ENCODE measurements around the gene PRRC2B. TPM values are rescaled to one million over a fixed set of nuclear protein-coding genes. Genes with fewer than 3 reads are reported as not detected.

Gene PRRC2B
- total RNA-seq, 2 donors from 2014 or later = 127 to 131 TPM

- H3K27ac ChIP-seq = no peak overlapping the region
- H3K4me3 ChIP-seq = no peak overlapping the region
- H3K4me1 ChIP-seq = peaks cover 18% of the 10 kb centered on the region
- H3K36me3 ChIP-seq = no peaks in the 10 kb centered on the region
- no peak for TF ChIP-seq CTCF (IDR thresholded peaks at IDR 0.05)
- no peak for DNase-seq
- no peak overlapping the region for H3K9ac ChIP-seq (ENCODE audit: low read depth in 2 of 2, low read length in 2 of 2)
- no peaks in the 10 kb centered on the region for H3K27me3 ChIP-seq
- no peaks in the 10 kb centered on the region for H3K9me3 ChIP-seq
- intact Hi-C loops (cut with DNase I) = no loop called here
Measured at GRCh38 chr9:131411719-131412681, 18.1 kb downstream of the PRRC2B start.

- Histone ChIP-seq H3K4me1 (peaks cover 13% of the 10 kb centered on the region), H3K4me3 (no peak overlapping the region), H3K9ac (ENCODE audit: low read depth in 2 of 2, low read length in 2 of 2) (no peak overlapping the region), H3K9me3 (no peaks in the 10 kb centered on the region), H3K27me3 (no peaks in the 10 kb centered on the region), H3K27ac (no peak overlapping the region), H3K36me3 (no peaks in the 10 kb centered on the region)
- no peak for DNase-seq
- TF ChIP-seq CTCF (IDR thresholded peaks at IDR 0.05) = no peak
- intact Hi-C loops (cut with DNase I) = no loop called here
Measured at GRCh38 chr9:131416509-131416908, 22.6 kb downstream of the PRRC2B start.

- no peak overlapping the region for H3K4me3 ChIP-seq
- DNase-seq = no peak
- TF ChIP-seq CTCF (IDR thresholded peaks at IDR 0.05) = no peak
- no peak overlapping the region for H3K9ac ChIP-seq (ENCODE audit: low read depth in 2 of 2, low read length in 2 of 2)
- no peak overlapping the region for H3K27ac ChIP-seq
- H3K36me3 ChIP-seq = no peaks in the 10 kb centered on the region
- no peaks in the 10 kb centered on the region for H3K27me3 ChIP-seq
- H3K4me1 ChIP-seq = peaks cover 15% of the 10 kb centered on the region
- no peaks in the 10 kb centered on the region for H3K9me3 ChIP-seq
- intact Hi-C loops (cut with DNase I) = no loop called here
Measured at GRCh38 chr9:131417264-131418142, 23.6 kb downstream of the PRRC2B start.

- Histone ChIP-seq H3K9me3 (no peaks in the 10 kb centered on the region), H3K4me3 (no peak overlapping the region), H3K27me3 (no peaks in the 10 kb centered on the region), H3K4me1 (peaks cover 24% of the 10 kb centered on the region), H3K27ac (no peak overlapping the region), H3K9ac (ENCODE audit: low read depth in 2 of 2, low read length in 2 of 2) (peak overlapping the region in 1 of 2 donors; percentile 3), H3K36me3 (no peaks in the 10 kb centered on the region)
- DNase-seq = peak; percentile 33
- intact Hi-C loops (cut with DNase I) = no loop called here
- no peak for TF ChIP-seq CTCF (IDR thresholded peaks at IDR 0.05)
Measured at GRCh38 chr9:131418143-131419025, 24.5 kb downstream of the PRRC2B start.
